ENCODE results near the gene KCNMA1. TPM values are rescaled to one million over a fixed set of nuclear protein-coding genes. Genes with fewer than 3 reads are reported as not detected.

The KCNMA1 gene
- total and polyA plus RNA-seq, 8 donors, result 0.92 to 155 (median 54.3) TPM

- no peak for DNase-seq
- TF ChIP-seq POLR2AphosphoS5 (IDR thresholded peaks at IDR 0.05), result no peak
- TF ChIP-seq POLR2A (IDR thresholded peaks at IDR 0.05), result no peak
- no peak for TF ChIP-seq EP300 (IDR thresholded peaks at IDR 0.05)
- no peak for TF ChIP-seq CTCF (IDR thresholded peaks at IDR 0.05)
- WGBS, 5 donors, result 63 to 82% (median 82%) methylated on average over 5 to 6 of the region's 6 CpGs
- Histone ChIP-seq H3K4me1 (peaks cover 0 to 14% (median 4%) of the 10 kb centered on the region in 4 donors), H3K27me3 (no peaks in the 10 kb centered on the region), H3K36me3 (no peaks in the 10 kb centered on the region), H3K4me3 (no peak overlapping the region), H3K27ac (no peak overlapping the region), H3K9me3 (no peaks in the 10 kb centered on the region)
- intact Hi-C loops (cut with DNase I; ENCODE audit: low total_unique reads), result no loop called here
Observed at GRCh38 chr10:77028042-77028441, 609.6 kb downstream of the KCNMA1 start.

- Histone ChIP-seq H3K27ac (no peak overlapping the region), H3K27me3 (no peaks in the 10 kb centered on the region), H3K9me3 (no peaks in the 10 kb centered on the region), H3K4me3 (no peak overlapping the region), H3K36me3 (no peaks in the 10 kb centered on the region), H3K4me1 (peaks cover 0 to 14% (median 4%) of the 10 kb centered on the region in 4 donors)
- no peak for TF ChIP-seq POLR2A (IDR thresholded peaks at IDR 0.05)
- TF ChIP-seq POLR2AphosphoS5 (IDR thresholded peaks at IDR 0.05), result no peak
- no peak for TF ChIP-seq EP300 (IDR thresholded peaks at IDR 0.05)
- TF ChIP-seq CTCF (IDR thresholded peaks at IDR 0.05), result no peak
- WGBS, 5 donors, result 68 to 94% (median 81%) methylated on average over 9 of the region's 9 CpGs
- no peak for DNase-seq
- intact Hi-C loops (cut with DNase I; ENCODE audit: low total_unique reads), result no loop called here
Observed at GRCh38 chr10:77027576-77027975, 610.0 kb downstream of the KCNMA1 start.

GRCh38 chr10:77027141-77027540 lies 610.5 kb downstream of the KCNMA1 start:
- no peaks in the 10 kb centered on the region for H3K9me3 ChIP-seq
- intact Hi-C loops (cut with DNase I; ENCODE audit: low total_unique reads), result no loop called here
- no peaks in the 10 kb centered on the region for H3K36me3 ChIP-seq
- TF ChIP-seq POLR2A (IDR thresholded peaks at IDR 0.05), result no peak
- no peak for TF ChIP-seq POLR2AphosphoS5 (IDR thresholded peaks at IDR 0.05)
- TF ChIP-seq EP300 (IDR thresholded peaks at IDR 0.05), result no peak
- TF ChIP-seq CTCF (IDR thresholded peaks at IDR 0.05), result no peak
- no peak overlapping the region for H3K4me3 ChIP-seq
- no peaks in the 10 kb centered on the region for H3K27me3 ChIP-seq
- DNase-seq, result no peak
- no peak overlapping the region for H3K27ac ChIP-seq
- H3K4me1 ChIP-seq, result peaks cover 0 to 14% (median 4%) of the 10 kb centered on the region in 4 donors
- 77 to 85% (median 83%) methylated on average over 2 of the region's 2 CpGs for WGBS, 5 donors

GRCh38 chr10:77026148-77026547 lies 611.5 kb downstream of the KCNMA1 start:
- no peaks in the 10 kb centered on the region for H3K9me3 ChIP-seq
- DNase-seq, result no peak
- no peak overlapping the region for H3K27ac ChIP-seq
- whole genome bisulfite sequencing, 5 donors, result 91 to 97% (median 94%) methylated on average over 5 of the region's 5 CpGs
- no peak for TF ChIP-seq CTCF (IDR thresholded peaks at IDR 0.05)
- TF ChIP-seq EP300 (IDR thresholded peaks at IDR 0.05), result no peak
- no peak for TF ChIP-seq POLR2AphosphoS5 (IDR thresholded peaks at IDR 0.05)
- TF ChIP-seq POLR2A (IDR thresholded peaks at IDR 0.05), result no peak
- no peak overlapping the region for H3K4me3 ChIP-seq
- peaks cover 0 to 13% (median 4%) of the 10 kb centered on the region in 4 donors for H3K4me1 ChIP-seq
- no peaks in the 10 kb centered on the region for H3K36me3 ChIP-seq
- intact Hi-C loops (cut with DNase I; ENCODE audit: low total_unique reads), result no loop called here
- no peaks in the 10 kb centered on the region for H3K27me3 ChIP-seq
